Measurements from ENCODE around the gene GNPTG.
A peak's percentile ranks its signal among the peaks of the same experiment; 100 is the strongest.

GNPTG gene

DNA sequence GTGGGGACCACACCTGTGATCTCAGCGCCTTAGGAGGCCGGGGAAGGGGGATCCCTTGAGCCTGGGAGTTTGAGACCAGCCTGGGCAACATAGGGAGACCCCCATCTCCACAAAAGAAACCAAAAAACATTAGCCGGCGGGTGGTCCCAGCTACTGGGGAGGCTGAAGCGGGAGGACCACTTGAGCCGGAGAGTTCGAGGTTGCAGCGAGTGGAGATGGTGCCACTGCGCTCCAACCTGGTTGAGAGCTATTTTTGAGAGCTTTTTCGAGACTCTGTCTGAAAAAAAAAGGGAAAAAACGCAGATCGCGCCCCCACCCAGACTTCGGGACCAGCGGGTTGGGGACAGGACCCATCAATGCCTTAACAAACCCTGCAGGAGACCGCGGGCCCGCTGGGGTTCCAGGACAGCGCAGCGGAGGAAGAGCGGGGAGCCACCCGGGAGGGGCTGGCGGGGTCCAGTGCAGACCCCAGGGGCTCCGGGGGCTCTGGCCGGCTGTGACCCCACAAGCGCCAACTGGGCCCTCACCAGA is 19.0 kb upstream of the GNPTG start:
- no peak for DNase-seq (ENCODE audit: insufficient read length, low spot score)
- FAIRE-seq, result no peak

DNA sequence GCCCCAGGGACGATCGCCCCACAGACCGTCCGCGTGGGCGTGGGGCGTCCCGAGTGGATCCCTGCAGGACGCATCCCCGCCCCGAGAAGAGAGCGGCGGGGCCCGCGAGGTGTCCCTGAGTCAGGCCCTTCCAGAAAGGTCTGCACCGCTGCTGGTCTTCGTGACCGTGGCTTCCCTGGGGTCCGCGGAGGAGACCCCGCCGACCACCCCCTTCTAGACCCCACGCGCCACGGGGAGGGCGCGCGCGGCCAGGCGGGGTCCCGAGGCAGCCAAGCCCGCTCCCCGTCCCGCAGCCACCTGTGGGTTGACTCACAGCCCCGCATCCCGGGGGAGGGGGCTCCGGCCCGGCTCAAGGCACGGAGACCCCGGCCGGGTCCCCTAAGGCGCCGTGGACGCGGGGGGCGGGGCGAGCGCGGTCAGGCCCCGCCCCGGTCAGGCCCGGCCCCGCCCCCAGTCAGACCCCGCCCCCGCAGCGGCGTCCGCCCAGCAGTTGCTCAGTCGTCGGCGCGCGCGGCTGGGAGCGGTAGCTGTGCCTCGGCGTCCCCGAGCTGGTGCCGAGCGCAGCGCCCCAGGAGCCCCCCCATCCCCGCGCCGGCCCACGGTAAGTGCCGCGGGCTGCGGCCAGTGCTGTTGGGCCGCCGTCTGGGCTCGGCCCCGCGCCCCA is 18.4 kb upstream of the GNPTG start, which contains the start of gene BAIAP3:
BAIAP3 (plus strand) TSS at position 497 of the 664 bp plus-strand sequence. CDS start 4,905 bp downstream, outside the sequence.
- FAIRE-seq, result no peak

DNA sequence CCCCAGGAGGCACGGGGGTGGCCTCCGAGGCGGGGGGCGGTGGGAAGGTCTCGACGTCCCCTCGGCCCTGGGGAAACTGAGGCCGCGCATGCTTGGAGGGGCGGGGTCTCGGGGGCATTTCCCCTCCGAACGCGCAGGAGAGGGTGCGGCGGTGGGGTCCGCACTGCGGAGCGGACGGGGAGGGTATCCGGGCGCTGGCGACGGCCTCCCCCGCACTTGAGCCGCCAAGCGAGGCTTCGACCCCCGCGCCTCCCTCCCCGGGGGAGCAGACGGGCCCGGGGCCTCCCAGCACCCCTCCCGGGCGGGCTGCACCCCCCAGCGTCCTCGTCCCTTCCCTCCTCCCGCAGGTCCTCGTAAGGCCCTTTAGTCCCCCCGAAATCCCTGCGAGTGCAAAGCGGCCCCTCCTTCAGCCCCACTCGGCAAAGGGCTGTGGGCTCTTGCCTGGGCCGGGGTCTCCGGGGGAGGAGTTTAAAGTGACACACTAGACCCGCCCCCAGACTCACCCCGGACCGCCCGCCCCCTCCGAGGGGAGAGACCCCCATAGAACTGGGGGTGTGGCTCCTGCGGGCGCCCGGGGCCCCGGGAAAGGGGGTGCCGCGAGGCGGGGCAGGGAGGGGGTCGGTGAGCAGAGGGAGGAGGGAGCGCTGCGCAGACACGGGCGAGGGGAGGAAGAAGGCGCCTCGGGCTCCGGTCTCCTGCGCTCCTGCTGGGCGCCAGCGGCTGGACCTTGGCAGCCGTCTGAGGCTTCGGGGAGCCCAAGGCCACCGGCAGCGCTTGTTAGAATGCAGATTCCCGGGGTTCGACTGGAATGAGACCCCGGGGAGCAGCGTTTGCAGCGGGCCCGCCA is 17.7 kb upstream of the GNPTG start:
- FAIRE-seq, result no peak
- no peak for DNase-seq (ENCODE audit: insufficient read length, low spot score)

More for the DNA sequence above, 18.4 kb upstream of the GNPTG start, which contains the start of gene BAIAP3:
- DNase-seq (ENCODE audit: insufficient read length, low spot score), result peak; percentile 37

DNA sequence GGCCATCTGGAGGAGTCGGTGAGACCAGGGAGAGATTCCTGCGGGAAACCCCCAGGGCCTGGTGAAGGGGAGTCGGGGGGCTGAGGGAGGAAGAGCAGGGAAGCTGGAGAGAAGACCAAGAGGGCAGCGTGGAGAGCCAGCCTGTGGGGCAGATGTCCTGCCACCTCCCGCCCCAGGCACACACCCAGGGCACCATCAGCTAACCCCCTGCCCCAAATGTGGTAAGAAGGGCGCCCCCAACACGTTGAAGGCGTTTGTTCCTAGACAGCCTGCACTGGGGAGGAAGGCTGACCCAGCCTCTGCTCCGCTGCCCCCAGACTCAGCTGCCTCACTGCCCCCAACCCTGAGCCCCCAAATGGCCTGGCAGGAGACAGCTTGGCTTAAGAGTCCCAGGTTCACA is 17.0 kb upstream of the GNPTG start:
- DNase-seq (ENCODE audit: insufficient read length, low spot score) (no peak), FAIRE-seq (no peak)

DNA sequence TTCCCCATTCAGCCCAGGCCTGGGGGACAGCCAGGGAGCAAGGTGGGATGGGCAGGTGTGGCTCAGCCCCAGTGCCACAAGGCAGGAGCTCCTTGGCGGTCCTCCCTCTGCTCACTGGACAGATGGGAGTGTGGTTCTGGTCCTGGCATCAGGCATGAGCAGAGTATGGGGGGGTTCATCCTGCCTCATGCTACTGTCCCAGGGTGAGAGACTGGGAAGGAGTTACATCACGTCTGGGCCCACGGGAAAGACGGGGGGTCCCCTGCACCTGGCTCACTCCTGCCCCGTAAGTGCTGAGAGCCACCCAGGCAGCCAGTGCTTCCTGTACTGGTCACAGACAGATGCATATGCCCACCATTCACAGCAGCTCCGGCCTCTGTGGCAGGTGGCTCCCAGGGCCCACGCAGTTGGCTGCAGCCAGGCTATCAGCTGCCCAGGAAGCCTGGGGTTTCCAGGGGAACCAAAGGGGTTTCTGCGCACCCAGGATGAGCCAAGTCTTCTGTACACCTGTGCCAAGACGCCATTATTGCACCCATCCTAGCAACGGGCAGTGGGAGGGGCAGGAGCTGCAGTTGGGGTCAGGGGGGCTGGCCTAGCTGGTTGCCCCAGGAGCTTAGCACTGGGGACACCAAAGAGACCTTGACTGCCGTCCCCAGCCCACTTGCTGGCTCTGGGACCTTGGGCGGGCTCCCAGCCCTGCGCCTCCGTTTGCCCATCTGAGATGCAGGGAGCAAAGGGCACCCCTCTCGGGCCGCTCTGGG is 16.3 kb upstream of the GNPTG start:
- FAIRE-seq (no peak), DNase-seq (ENCODE audit: insufficient read length, low spot score) (no peak)

DNA sequence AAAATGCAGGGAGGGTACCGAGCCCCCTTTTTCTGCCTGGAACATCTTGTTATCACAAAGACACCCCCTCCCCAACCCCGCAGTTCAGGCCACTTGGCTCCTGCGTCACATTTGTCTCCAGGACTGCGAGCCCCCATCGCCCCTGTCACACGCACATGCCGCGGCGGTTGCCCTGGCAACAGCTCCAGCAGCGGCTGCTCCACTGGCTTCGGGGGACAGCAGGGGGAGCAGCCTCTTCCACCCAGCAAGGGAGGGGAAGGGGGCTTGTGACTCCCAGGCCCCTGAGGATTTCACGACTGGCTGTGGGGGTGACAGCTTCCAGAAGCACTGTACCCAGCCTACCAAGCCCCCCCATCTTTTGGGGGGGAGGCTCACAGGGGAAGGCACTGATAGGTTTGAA is 15.7 kb upstream of the GNPTG start:
- no peak for DNase-seq (ENCODE audit: insufficient read length, low spot score)
- FAIRE-seq, result no peak

DNA sequence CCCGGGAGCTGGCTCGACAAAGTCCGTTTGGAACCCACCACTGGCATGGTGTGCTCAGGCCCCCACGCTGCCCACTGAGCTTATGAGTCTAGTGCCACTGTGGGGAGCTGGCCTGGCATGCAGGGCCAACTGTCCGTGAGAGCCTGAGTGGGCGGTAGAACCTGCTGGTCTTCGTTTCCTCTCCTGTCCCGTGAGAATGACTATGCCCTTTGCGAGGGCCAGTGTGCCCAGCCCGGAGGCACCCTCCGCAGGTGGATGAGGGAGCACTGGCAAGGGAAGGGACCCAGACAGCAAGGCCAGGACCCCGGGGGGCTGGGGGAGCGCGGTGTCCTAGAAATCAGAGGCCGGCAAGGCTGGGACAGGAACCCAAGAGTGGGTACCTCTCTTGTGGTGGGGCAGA is 15.1 kb upstream of the GNPTG start:
- FAIRE-seq, result no peak
- no peak for DNase-seq (ENCODE audit: insufficient read length, low spot score)

DNA sequence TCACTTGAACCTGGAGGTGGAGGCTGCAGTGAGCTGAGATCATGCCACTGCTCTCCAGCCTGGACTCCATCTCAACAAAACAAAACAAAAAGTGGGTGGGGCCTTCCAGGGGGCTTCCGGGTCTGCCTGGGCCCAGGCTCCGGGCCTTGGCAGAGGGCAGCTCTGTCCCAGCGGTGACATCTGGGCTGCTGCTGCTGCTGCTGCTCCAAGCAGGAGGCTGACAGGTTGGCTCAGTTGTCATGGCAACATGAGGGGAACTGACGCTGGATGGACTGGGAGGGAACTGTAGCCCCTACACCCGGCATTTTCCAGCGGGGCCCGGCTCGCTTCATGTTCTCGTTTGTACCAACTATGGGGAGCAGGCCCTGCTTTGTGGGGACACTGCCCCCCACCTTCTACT is 14.2 kb upstream of the GNPTG start:
- DNase-seq (ENCODE audit: insufficient read length, low spot score) (no peak), FAIRE-seq (no peak)

DNA sequence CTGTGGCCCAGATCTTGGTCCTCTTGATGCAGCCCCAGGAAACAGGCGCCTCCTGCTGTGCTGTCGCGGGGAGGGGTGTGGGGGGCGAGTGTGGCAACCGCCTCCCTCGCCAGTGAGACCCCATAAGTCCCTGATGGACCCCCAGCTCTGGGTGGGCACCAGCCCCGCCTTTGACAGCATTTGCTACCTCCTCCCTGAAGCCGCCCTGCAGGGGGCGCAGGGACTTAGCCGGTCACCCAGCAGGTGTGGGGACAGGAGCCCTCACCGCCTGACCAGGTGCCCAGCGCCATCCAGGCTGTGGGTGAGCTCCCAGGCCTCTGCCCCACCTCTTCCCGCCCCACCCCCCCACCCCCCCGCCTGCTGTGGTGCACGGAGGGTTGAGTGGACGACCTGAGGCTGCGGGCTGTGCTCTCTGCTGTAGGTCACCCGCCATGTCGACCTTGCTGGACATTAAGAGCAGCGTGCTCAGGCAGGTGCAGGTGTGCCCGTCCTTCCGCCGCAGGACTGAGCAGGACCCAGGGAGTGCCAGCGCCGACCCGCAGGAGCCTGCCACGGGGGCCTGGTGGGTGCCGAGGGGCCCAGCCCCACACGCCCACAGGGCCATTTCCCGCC is 13.5 kb upstream of the GNPTG start:
- DNase-seq (ENCODE audit: insufficient read length, low spot score) (no peak), FAIRE-seq (no peak)

DNA sequence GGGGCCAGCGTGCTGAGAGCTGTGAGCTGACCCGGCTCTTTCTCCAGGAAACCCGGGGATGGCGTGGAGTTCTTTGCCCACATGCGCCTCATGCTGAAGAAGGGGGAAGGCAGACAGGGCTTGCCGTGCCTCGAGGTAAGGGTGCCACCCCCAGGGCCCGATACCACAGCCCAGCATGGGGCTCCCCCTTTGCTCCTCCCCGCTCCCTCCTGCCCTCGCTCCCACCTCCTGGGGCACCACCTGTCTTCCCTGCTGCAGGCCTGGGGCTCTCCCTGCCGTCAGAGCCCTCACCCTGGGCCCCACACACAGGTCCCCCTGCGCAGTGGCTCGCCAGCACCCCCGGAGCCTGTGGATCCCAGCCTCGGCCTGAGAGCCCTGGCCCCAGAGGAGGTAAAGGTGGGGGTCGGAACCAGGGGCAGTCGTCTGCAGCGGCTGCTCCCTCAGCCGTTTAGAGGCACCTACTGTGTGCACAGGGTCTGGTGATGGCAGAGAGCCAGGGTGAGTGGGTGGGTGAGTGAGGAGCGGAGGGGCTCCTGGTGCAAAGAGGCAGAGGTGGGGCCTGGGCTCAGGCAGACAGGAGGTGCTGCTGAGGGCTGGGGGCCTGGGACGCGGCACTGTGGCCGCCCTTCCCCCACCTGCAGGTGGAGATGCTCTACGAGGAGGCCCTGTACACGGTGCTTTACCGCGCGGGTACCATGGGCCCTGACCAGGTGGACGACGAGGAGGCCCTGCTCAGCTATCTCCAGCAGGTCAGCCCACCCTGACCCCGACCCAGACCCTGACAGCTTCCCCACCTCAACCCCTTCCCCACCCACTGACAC is 12.7 kb upstream of the GNPTG start:
- DNase-seq (ENCODE audit: insufficient read length, low spot score), result no peak
- no peak for FAIRE-seq

DNA sequence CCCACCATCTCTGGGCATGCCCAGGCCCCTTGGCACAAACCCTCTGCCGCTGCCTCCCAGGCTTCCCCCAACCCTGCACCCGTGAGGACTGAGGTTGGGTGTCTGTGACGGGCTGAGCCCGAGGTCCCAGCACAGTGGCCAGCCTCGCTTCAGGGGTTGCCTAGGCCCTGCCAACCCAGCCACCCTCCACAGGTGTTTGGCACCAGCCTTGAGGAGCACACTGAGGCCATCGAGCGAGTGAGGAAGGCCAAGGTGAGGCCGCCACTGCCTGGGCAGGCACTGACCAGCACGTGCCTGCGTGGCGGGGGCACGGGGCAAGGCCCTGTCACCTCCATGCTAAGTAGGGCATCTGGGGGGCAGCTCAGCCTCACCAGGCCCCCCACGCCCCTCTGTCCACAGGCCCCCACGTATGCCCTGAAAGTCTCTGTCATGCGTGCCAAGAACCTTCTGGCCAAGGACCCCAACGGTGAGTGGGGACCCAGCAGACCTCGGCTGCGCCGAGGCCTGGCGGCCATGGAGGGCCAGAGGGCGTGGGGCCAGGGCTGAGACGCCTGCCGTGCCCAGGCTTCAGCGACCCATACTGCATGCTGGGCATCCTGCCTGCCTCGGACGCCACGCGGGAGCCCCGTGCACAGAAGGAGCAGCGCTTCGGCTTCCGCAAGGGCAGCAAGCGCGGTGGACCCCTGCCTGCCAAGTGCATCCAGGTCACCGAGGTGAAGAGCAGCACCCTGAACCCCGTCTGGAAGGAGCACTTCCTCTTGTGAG is 10.8 kb upstream of the GNPTG start:
- DNase-seq (ENCODE audit: insufficient read length, low spot score) (no peak), FAIRE-seq (no peak)

DNA sequence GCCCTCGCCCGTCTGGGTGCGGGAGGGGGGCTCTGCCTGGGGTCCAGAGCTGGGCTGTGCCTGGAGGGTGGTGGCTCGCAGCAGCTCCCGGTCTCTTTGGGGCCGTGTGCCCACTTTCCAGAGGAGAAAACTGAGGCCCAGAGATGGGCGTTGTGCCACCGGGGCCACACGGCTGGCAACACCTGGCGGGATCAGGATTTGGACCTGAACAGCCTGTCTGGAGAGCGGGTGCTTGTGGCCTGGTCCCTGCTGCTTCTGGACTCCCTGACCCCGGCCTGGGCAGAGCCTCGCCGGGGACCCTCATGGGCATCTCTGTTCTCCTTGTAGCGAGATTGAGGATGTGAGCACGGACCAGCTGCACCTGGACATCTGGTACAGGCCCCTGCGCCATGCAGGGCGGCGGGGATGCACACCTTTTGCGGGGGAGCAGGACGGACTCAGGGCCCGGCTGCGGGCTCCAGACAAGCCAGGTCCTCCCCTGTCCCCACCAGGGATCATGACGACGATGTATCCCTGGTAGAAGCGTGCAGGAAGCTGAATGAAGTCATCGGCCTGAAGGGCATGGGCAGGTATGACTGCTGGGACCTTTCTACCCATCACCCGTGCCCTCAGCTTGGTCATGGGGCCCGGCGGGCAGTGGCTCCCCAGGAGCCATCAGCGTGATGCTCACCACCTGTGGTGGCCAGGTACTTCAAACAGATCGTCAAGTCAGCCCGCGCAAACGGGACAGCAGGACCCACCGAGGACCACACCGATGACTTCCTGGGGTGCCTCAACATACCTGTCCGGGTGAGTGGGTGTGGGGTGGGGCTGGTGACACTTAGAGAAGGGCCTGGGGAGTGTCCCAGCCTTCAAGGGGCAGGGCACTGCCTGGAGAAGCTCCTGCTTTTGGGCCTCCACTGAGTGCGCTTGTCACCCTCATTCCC is 10.0 kb upstream of the GNPTG start:
- DNase-seq (ENCODE audit: insufficient read length, low spot score) (no peak), FAIRE-seq (no peak)

DNA sequence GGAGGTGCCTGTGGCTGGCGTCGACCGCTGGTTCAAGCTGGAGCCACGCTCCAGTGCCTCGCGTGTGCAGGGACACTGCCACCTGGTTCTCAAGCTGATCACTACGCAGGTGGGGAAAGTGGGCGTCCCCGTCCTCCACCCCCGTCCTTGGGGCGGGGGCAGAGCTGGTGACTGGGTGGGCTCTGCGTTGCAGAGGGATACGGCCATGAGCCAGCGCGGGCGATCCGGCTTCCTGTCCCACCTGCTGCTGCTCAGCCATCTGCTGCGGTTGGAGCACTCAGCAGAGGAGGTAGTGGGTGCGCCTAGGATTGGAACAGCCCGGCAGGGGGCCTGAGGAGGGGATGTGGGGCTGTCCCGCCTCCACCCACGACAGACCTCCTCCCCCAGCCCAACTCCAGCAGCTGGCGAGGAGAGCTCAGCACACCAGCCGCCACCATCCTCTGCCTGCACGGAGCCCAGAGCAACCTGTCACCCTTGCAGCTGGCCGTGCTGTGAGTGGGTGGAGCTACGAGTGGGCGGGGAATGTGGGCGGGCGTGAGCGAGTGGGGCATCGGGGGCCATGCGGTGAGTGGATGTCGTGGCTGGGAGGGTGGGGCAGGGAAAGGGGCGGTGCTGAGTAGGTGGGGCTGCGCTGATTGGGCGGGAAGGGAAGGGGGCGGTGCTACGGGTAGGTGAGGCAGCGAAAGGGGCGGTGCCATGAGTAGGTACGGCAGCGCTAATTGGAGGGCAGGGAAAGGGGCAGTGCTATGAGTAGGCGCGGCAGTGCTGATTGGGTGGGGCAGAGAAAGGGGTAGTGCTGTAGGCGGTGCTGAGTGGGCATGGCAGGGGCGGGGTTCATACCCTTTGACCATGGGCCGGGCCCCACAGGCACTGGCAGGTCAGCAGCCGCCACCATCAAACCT is 9.0 kb upstream of the GNPTG start:
- DNase-seq (ENCODE audit: insufficient read length, low spot score) (peak; percentile 96), FAIRE-seq (peak; percentile 99)

DNA sequence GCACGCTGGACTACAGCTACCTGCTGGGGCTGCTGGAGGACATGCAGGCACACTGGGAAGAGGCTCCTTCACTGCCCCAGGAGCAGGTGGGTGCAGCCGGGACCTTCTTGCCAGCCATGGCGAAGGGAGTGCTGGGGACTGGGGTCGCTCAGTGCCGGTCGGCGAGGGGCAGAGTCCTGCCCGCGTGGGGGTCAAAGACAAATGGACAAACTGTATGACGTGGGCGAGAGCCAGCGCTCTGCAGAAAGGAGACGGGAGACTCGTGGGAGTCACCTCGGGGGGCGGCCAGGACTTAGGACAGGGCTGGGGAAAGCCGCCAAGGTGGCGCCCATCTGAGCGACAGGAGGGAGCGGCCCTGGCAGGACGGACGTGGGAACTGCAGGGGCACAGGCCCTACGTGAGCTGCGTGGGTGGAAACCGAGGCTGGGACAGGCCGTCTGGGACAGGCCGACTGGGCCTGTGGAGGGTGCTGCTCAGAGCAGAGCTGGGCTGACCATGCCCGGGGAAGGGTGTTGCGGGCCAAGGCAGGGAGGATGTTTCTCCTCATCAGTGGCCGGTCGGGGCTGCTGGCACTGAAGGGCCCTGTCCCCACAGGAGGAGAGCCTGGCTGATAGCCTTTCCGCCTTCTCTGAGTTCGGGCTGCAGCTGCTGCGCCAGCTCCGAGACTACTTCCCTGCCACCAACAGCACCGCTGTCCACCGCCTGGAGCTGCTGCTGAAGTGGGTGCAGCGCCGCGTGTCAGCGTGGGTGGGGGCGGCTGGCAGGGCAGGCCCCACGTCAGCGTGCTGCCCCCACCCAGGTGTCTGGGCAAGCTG is 8.1 kb upstream of the GNPTG start:
- DNase-seq (ENCODE audit: insufficient read length, low spot score) (no peak), FAIRE-seq (no peak)

DNA sequence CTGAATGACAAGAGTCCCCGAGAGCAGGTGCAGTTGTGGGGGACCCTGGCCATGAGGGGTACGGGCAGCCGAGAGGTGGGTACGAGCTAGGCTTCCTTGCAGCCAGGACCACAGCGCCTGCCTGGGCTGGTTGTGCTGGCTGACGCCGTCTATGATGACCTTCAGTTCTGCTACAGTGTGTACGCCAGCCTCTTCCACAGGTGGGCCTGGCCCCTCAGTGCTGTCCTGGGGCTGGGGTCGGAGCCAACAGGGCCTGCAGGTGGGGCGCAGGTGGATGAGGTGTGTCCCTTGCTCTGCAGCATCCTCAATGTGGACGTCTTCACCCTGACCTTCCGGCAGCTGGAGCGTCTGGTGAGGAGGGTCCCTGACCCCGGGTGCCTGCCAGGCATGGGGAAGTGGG is 7.2 kb upstream of the GNPTG start:
- DNase-seq (ENCODE audit: insufficient read length, low spot score), result no peak
- no peak for FAIRE-seq

DNA sequence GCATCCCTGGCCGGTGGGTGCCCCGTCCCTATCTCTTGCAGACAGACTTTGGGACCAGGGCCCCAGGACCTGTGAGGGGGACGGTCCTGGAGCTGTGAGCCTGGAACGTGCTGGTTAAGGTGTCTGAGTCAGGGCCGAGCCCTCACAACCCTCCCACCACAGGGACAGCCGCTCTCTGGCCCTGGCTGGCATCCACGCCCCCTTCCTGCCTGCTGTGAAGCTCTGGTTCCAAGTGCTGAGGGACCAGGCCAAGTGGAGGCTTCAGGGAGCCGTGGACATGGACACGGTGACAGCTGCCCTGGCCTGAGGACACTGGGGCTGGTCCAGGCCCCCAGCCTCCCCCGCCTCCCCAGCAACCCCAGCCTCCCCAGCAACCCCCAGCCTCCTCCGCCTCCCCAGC is 6.6 kb upstream of the GNPTG start:
- DNase-seq (ENCODE audit: insufficient read length, low spot score) (no peak), FAIRE-seq (no peak)

All from HTR-8/SVneo (cell line).